HG03039 (cell line): Measurements from ENCODE around the gene PSME2.
A peak's percentile ranks its signal among the peaks of the same experiment; 100 is the strongest.
"Not testable (repeated sequence)": the region's sequence is repeated elsewhere in the genome, so short reads cannot be mapped to it uniquely, and the experiment has no call there.

Experiments
- ATAC-seq: cut with Tn5 transposase; IDR thresholded peaks from one replicate; pipeline ENCODE4 v1.9.1; 2021; ENCODE audit warnings: mild to moderate bottlenecking, moderate library complexity; ENCODE audit not compliant: unreplicated experiment

The PSME2 gene

DNA sequence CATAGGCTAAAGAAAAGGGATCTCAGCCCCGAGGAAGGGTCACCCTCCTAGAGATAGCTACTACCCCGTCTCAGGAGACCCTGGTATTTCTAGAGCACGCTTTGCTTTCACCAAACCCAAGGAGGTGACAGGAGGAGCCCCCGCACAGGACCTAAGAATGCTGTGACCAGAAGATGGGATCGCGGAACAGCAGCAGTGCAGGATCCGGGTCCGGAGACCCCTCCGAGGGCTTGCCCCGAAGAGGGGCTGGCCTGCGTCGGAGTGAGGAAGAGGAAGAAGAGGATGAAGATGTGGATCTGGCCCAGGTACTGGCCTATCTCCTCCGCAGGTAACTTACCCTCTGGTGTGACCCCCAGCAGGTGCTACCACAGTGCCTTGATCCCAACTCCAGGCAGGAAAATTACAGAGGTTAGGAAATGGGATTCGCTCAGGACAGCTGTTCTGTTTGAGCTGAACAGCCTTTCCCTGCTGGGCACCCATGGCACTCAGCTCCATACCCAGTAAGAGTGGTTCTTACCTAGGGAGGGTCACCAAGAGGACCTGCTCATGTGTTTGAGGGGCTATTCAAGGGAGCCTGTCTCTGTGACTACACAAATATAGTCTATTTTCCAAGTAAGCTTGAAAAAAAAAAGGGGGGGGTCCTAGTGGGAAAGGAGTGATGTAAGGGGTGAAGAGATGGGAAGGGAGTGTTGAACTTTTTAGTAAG, 30.8 kb downstream of the PSME2 start:
- no peak for ATAC-seq

DNA sequence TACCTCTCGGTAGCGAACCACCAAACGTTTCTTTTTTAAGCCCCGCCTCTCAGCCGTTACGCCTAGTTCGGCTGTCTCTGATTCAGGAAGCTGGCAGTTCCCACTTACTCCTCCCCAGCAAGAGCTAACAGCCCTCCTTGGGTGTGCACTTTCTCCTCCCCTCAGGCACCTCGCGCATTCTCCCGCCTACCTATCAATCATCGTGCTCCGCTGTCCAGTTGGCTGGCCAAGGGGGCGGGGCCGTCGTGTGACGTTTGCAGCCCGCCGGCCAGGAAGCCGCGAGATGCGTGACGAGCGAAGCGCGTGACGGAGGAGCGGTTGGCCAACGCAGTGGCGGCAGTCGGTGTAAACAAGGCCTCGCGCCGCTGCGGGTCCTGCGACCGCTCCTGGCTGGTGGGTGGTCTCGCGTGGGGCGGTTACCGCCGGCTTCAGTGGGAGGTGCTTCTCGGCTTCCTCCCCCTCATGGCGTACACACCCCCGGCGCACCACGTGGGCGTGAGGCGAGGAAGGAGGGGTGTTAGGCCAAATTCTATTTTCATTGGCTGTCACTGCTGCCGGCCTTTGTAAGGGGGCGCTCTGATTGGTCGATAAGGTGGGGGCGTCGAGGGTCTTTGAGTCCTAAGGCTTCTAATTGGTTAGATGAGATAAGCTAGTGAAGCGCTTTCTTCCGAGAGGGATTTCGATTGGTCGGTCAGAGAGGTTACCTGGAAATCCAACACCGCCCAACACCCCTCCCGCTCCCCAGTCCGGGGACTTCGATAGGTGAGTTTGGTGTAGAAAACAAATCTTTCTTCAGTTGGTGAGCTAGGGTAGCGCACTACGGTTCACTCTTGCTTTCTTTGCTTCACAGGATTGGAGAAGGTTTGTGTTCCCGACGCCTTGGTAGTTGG, 31.6 kb downstream of the PSME2 start, which contains the start of the genes DCAF11 and NRL:
TSS of gene DCAF11 (plus strand) at position 246 of the 890 bp plus-strand sequence. CDS start 818 bp downstream, outside the sequence.
TSS of gene NRL (minus strand) at position 418 of the 890 bp plus-strand sequence. CDS start 32,101 bp downstream, outside the sequence.
- peak; percentile 80 for ATAC-seq

DNA sequence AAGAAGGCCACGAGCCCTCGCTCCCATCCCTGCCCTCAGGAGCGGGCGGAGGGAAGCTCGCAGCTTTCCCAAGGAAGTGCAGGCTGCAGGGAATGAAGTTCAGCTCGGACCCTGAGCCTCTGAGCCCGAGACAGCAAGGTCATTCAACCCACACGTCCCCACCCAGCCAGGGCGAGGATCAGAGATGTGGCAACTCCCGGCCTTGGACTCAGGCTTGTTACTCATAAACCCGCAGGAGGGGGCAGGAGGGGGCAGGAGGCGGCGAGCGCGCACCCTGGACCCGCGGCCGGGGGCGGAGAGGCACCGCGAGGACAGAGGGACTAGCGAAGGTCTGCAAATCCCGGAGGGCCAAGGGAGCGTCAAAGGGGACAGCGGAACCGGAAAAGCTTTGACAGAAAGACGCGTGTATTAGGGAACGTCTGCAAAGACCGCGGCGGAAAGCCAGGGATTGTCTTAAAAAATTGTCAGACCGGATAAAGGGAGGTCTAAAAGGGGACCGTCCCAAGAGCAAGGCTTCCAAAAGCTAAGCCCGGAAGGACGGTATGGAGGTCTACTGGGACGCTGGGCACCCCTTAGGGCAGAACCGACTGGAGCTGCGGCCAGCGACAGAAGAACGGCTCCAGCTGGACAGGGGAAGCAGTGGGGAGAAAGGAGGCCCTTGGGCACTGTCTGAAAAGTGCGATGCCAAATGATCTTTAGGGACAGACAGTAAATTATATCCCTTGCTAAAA, 32.4 kb downstream of the PSME2 start:
- peak; percentile 29 for ATAC-seq

GRCh38 chr14:24113379-24113800, 33.0 kb downstream of the PSME2 start:
- no peak for ATAC-seq

- ATAC-seq: no peak
These were observed 35.9 kb downstream of the PSME2 start for GRCh38 chr14:24110523-24110922.

GRCh38 chr14:24110060-24110459, 36.4 kb downstream of the PSME2 start:
- ATAC-seq: no peak

DNA sequence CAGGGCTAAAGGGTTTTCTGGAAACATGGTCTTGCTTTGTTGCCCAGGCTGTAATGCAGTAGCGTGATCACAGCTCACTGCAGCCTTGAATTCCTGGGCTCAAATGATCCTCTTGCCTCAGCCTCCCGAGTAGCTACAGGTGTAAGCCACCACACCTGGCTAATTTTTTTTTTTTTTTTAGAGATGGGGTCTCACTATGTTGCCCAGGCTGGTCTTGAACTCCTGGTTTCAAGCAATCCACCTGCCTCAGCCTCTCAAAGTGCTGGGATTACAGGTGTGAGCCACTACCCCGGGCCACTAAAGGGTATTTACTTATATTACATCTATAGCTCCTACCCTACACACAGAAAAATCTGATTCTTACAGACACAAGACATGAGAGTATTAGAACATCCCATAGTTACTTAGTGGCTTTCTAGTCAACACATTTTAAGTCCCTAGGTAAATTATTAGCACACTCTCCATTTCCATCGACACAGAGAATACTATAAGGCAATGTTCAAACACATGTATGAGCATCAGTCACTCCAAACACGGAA, 38.0 kb downstream of the PSME2 start:
- no peak for ATAC-seq

DNA sequence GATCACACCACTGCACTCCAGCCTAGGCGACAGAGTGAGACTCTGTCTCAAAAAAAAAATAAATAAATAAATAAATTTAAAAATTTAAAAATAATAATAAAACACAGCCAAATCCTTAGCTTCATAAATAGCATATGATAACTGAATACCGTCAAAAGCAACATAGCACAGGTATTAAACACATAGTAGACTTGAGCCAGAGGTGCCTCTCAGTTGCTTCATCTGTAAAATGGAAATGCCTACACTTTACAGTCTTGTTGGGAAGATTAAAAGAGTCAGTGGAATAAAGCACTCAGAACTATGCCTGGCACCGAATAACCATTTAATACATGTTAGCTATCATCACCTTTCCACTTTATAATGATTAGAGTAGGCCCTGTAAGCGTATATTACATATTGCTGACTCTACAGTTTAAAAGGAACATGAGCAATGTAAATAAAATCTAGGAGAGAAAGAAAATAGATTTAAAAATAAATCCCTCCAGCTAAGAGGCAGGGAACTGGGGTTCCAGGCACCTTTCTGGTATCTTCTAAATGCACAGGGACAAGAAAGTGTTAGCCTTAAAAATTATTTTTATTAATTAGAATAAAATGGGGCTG, 39.6 kb downstream of the PSME2 start:
- no peak for ATAC-seq

DNA sequence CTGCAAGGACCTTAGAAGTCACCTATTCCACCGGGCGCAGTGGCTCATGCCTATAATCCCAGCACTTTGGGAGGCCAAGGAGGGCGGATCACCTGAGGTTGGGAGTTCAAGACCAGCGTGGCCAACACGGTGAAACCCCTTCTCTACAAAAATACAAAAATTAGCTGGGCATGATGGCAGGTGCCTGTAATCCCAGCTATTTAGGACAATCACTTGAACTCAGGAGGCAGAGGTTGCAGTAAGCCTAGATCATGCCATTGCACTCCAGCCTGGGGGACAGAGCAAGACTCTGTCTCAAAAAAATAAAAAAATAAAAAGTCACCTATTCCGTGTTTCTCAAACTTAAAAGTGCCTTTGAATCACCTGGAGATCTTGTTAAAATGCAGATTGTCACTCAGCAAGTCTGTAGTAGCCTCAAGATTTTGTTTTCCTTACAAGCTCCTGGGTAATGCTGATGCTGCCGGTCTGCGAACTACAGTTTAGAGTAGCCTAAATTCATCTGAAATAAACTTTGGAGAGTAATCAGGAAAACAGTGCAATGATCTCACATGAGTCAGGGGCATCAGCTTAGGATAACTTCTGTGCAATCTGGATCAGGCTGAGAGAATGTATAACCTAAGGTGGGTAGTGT, 40.7 kb downstream of the PSME2 start:
- not testable (repeated sequence) for ATAC-seq

GRCh38 chr14:24103451-24103850, 43.0 kb downstream of the PSME2 start:
- no peak for ATAC-seq

DNA sequence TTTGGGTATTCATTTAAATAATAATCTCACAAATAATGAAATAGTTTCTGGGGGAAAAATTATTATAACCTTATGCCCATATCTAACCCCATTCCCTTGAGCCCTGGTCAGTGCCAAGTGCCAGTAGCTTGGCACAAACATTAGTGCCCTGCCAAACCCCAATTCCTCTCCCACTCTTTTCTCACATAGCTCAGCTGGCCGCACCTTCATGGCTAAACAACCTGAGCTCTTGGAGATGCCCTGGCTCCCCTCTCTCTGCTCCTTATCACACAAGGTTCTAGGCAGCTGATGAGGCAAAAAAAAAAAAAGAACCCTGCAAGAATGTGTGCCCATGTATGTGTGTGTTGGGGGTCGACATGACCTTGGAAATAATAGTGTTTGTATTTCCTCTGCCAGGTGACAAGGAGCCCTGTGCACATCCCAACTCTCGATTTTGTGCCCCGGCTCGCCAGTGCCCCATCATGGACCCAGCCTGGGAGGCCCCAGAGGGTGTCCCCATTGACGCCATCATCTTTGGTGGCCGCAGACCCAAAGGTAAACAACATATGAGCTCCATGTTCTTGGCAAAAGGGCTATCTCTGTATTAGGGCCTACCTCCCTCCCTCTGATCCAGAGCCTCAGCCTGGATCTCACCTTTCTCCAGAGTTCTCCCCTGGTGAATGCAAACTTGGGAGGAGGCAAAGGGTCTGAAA, 43.9 kb downstream of the PSME2 start:
- no peak for ATAC-seq

DNA sequence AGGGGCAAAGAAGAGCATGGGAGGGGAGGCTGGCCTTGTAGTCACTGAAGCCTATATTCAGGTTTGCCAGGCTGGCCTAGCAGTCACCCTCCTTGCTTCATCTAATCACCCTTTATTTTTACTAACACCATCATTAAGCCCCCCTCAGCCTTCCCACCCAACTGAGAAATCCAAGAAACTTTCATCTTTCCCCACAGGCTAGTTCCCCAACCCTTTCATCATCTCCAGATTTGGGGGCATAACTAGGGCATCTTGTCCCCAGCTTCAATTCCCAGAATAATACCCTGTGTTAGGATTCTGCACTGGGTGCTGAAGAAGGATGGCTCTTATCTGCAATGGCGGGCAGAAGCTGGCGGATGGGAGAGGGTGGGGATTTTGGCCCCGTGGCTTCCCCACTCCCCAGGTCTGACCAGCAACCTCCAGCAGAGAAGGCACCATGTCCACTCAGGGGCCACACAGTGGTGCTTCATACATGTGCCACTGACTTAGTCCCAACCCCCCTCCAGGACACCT, 45.4 kb downstream of the PSME2 start:
- ATAC-seq: no peak

DNA sequence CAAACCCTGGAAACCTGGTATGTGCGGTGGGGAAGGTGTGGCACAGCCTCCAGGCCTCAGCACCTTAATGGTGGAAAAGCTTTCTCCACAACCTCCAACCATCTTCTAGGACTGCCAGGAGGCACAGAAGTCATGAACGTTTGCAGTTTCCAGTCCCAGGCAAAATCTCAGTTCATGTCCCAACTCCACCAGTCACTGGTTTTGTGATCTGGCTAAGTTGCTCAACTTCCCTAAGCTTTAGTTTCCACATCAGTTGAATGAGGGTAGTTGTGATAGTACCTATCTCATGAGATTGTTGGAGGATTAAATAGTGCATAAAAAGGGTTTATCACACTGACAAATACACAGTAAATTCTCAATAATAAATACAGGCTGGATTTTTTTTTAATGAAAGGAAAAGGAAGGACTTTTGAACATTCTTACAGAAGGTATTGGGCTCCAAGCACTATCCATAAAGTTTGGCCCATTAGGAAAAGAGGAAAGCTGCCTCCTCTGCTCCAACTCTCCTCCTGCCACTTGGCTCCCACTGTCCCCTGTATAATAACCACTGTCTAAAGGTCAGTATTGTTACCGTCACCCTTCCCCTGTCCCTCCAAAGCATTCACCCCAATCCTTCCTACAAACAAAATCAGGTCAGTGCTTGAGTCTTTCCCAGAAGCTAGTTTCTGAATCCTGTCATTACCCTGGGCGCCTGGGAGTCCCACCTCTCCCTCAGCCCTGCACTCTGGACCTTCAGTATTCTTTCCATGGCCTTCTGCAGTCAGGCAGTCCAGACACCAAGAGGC, 46.0 kb downstream of the PSME2 start:
- no peak for ATAC-seq

GRCh38 chr14:24098927-24099813, 47.2 kb downstream of the PSME2 start:
- no peak for ATAC-seq

GRCh38 chr14:24098229-24098926, 48.0 kb downstream of the PSME2 start:
- ATAC-seq: no peak

- no peak for ATAC-seq
These were observed 49.7 kb downstream of the PSME2 start for GRCh38 chr14:24096545-24097181.
